ENCODE data around the gene PRPS1. TPM values are rescaled to one million over a fixed set of nuclear protein-coding genes. Genes with fewer than 3 reads are reported as not detected.

Gene PRPS1
- total and polyA plus RNA-seq, 4 donors: 11.7 to 42.0 (median 33.0) TPM

GRCh38 chrX:107654872-107655761 is 26.8 kb downstream of the PRPS1 start:
- DNase-seq (peak; percentile 64 to 73 (median 71)), ATAC-seq (ENCODE audit: insufficient read depth, low FRiP score) (peak; percentile 69)
- H3K9me3 ChIP-seq (ENCODE audit: control insufficient read depth in 4 of 4, insufficient read depth in 3 of 4, low read length in 3 of 4): no peaks in the 10 kb centered on the region
- no peak overlapping the region for H3K4me3 ChIP-seq
- H3K36me3 ChIP-seq (ENCODE audit: control insufficient read depth in 4 of 4, insufficient read depth in 4 of 4, low read length in 4 of 4): peaks cover 0 to 2% (median under 1%) of the 10 kb centered on the region in 4 donors
- peaks cover 0 to 26% (median 7%) of the 10 kb centered on the region in 3 donors for H3K27me3 ChIP-seq (ENCODE audit: control insufficient read depth in 3 of 3, insufficient read depth in 3 of 3, low read length in 2 of 3)
- peaks cover 0 to 9% (median 0%) of the 10 kb centered on the region in 5 donors for H3K4me1 ChIP-seq (ENCODE audit: control insufficient read depth in 5 of 5, insufficient read depth in 5 of 5, low read length in 5 of 5)
- peak overlapping the region in 1 of 2 donors; percentile 87 for H3K27ac ChIP-seq (ENCODE audit: low read depth in 1 of 2, low read length in 1 of 2)
- 24 to 27% methylated on average over 16 to 22 of the region's 22 CpGs for WGBS, 2 donors
- no peak overlapping the region for H3K9ac ChIP-seq (ENCODE audit: insufficient read depth in 1 of 2, low read length in 2 of 2)
- TF ChIP-seq CTCF (IDR thresholded peaks at IDR 0.05; ENCODE audit: control extremely low read depth, extremely low read depth): peak; percentile 46

- no peak for TF ChIP-seq CTCF (IDR thresholded peaks at IDR 0.05; ENCODE audit: control extremely low read depth, extremely low read depth)
- H3K9me3 ChIP-seq (ENCODE audit: control insufficient read depth in 4 of 4, insufficient read depth in 3 of 4, low read length in 3 of 4): no peaks in the 10 kb centered on the region
Measured at GRCh38 chrX:107656978-107657377, 28.7 kb downstream of the PRPS1 start.

GRCh38 chrX:107658660-107659059 is 30.4 kb downstream of the PRPS1 start:
- Histone ChIP-seq H3K36me3 (ENCODE audit: control insufficient read depth in 4 of 4, insufficient read depth in 4 of 4, low read length in 4 of 4) (no peaks in the 10 kb centered on the region), H3K9me3 (ENCODE audit: control insufficient read depth in 4 of 4, insufficient read depth in 3 of 4, low read length in 3 of 4) (no peaks in the 10 kb centered on the region), H3K4me1 (ENCODE audit: control insufficient read depth in 5 of 5, insufficient read depth in 5 of 5, low read length in 5 of 5) (peaks cover 0 to 9% (median 0%) of the 10 kb centered on the region in 5 donors), H3K4me3 (no peak overlapping the region), H3K27me3 (ENCODE audit: control insufficient read depth in 3 of 3, insufficient read depth in 3 of 3, low read length in 2 of 3) (peaks cover 0 to 21% (median 10%) of the 10 kb centered on the region in 3 donors), H3K9ac (ENCODE audit: insufficient read depth in 1 of 2, low read length in 2 of 2) (no peak overlapping the region), H3K27ac (ENCODE audit: low read depth in 1 of 2, low read length in 1 of 2) (no peak overlapping the region)
- no peak for TF ChIP-seq CTCF (IDR thresholded peaks at IDR 0.05; ENCODE audit: control extremely low read depth, extremely low read depth)
- WGBS, 2 donors: 61 to 80% methylated on average over 5 of the region's 5 CpGs
- ATAC-seq (ENCODE audit: insufficient read depth, low FRiP score): no peak
- no peak for DNase-seq

More at GRCh38 chrX:107656978-107657377, 28.7 kb downstream of the PRPS1 start:
- Histone ChIP-seq H3K36me3 (ENCODE audit: control insufficient read depth in 4 of 4, insufficient read depth in 4 of 4, low read length in 4 of 4) (no peaks in the 10 kb centered on the region), H3K4me1 (ENCODE audit: control insufficient read depth in 5 of 5, insufficient read depth in 5 of 5, low read length in 5 of 5) (peaks cover 0 to 9% (median 0%) of the 10 kb centered on the region in 5 donors), H3K9ac (ENCODE audit: insufficient read depth in 1 of 2, low read length in 2 of 2) (no peak overlapping the region), H3K4me3 (no peak overlapping the region), H3K27me3 (ENCODE audit: control insufficient read depth in 3 of 3, insufficient read depth in 3 of 3, low read length in 2 of 3) (peaks cover 0 to 25% (median 7%) of the 10 kb centered on the region in 3 donors), H3K27ac (ENCODE audit: low read depth in 1 of 2, low read length in 1 of 2) (no peak overlapping the region)
- DNase-seq (no peak), ATAC-seq (ENCODE audit: insufficient read depth, low FRiP score) (no peak)
- 70 to 90% methylated on average over 5 of the region's 5 CpGs for WGBS, 2 donors
